Tibial nerve (tissue), 4 donors: ENCODE results near the gene SLC9A9. TPM values are rescaled to one million over a fixed set of nuclear protein-coding genes. Genes with fewer than 3 reads are reported as not detected.

Source experiments
- DNase-seq, 2 donors: peaks; one replicate each; pipeline ENCODE4 v3.0.0-alpha.2; 2019; ENCODE audit warnings: low spot score in 2 of 2
- H3K27ac ChIP-seq, 4 donors: fragments of 200-600 bp; sonication (generic) in 3 of 4; one replicate each; pipeline ENCODE4 v1.5.1; 2017 to 2019; ENCODE audit warnings: mild to moderate bottlenecking in 1 of 4
- H3K27me3 ChIP-seq, 2 donors: fragments of 200-600 bp; sonication (generic) in 1 of 2; one replicate each; pipeline versions ENCODE4 v1.5.1 to v1.6.0; 2017 to 2019
- H3K36me3 ChIP-seq, 3 donors: fragments of 200-600 bp; sonication (generic); one replicate each; pipeline ENCODE4 v1.5.1; 2018 to 2019
- H3K4me1 ChIP-seq, 4 donors: fragments of 200-600 bp; sonication (generic) in 3 of 4; one replicate each; pipeline ENCODE4 v1.5.1; 2017 to 2019
- H3K4me3 ChIP-seq, 4 donors: fragments of 200-600 bp; sonication (generic) in 3 of 4; one replicate each; pipeline ENCODE4 v1.5.1; 2017 to 2019; ENCODE audit warnings: mild to moderate bottlenecking in 1 of 4, moderate library complexity in 1 of 4
- H3K9me3 ChIP-seq, 4 donors: fragments of 200-600 bp; sonication (generic) in 3 of 4; one replicate each; pipeline ENCODE4 v1.5.1; 2017 to 2019
- CTCF ChIP-seq, 5 experiments: fragments of 200-600 bp in 3 of 5; fragments of 450-650 bp in 2 of 5; sonication (generic) in 3 of 5; IDR thresholded peaks; one replicate each; pipeline ENCODE4 v1.5.1; 2016 to 2019; ENCODE audit warnings: antibody characterized with exemption in 5 of 5, mild to moderate bottlenecking in 3 of 5, moderate library complexity in 2 of 5
- EP300 ChIP-seq, 2 donors: sonication (generic); formaldehyde crosslinking; IDR thresholded peaks; one replicate each; pipeline ENCODE4 v1.6.1; 2017; ENCODE audit warnings: antibody characterized with exemption in 2 of 2, mild to moderate bottlenecking in 1 of 2
- POLR2A ChIP-seq, 2 donors: fragments of 450-650 bp; IDR thresholded peaks; one replicate each; pipeline ENCODE4 v1.6.1; 2017; ENCODE audit warnings: antibody characterized with exemption in 2 of 2, mild to moderate bottlenecking in 2 of 2, moderate library complexity in 2 of 2
- WGBS, 2 donors: methylation state at CpG; one replicate each; pipeline ENCODE4 v1.1.5; 2018; 5-methylcytosine and 5-hydroxymethylcytosine counted together
- total RNA-seq, 4 donors: library from RNA; depleted of rRNA; stranded (reverse); fragments of >200 nt; gene quantifications; one replicate each; pipeline ENCODE4 v1.1.0, GENCODE V29; 2016

SLC9A9 gene
- total RNA-seq, 4 donors from 2014 or later = 7.6 to 11.1 (median 9.2) TPM

GRCh38 chr3:143514109-143514508, 334.2 kb downstream of the SLC9A9 start:
- DNase-seq = no peak
- no peak for TF ChIP-seq POLR2A (IDR thresholded peaks at IDR 0.05)
- no peak for TF ChIP-seq EP300 (IDR thresholded peaks at IDR 0.05)
- TF ChIP-seq CTCF (IDR thresholded peaks at IDR 0.05) = no peak
- no peaks in the 10 kb centered on the region for H3K27me3 ChIP-seq
- H3K4me3 ChIP-seq = no peak overlapping the region
- no peaks in the 10 kb centered on the region for H3K36me3 ChIP-seq
- WGBS, 2 donors = 71 to 79% methylated on average over 1 of the region's 1 CpG
- no peak overlapping the region for H3K27ac ChIP-seq
- no peaks in the 10 kb centered on the region for H3K4me1 ChIP-seq
- H3K9me3 ChIP-seq = no peaks in the 10 kb centered on the region

- H3K4me1 ChIP-seq = peaks cover 0 to 9% (median 0%) of the 10 kb centered on the region in 4 donors
- WGBS, 2 donors = 82 to 83% methylated on average over 5 of the region's 5 CpGs
- no peak for TF ChIP-seq CTCF (IDR thresholded peaks at IDR 0.05)
- TF ChIP-seq EP300 (IDR thresholded peaks at IDR 0.05) = no peak
- no peak for TF ChIP-seq POLR2A (IDR thresholded peaks at IDR 0.05)
Measured at GRCh38 chr3:143511174-143511879, 336.9 kb downstream of the SLC9A9 start.

GRCh38 chr3:143510601-143511000, 337.7 kb downstream of the SLC9A9 start:
- WGBS, 2 donors = 98% methylated on average over 1 of the region's 1 CpG
- no peaks in the 10 kb centered on the region for H3K36me3 ChIP-seq

More at GRCh38 chr3:143511174-143511879, 336.9 kb downstream of the SLC9A9 start:
- Histone ChIP-seq H3K27me3 (no peaks in the 10 kb centered on the region), H3K9me3 (no peaks in the 10 kb centered on the region), H3K27ac (no peak overlapping the region), H3K4me3 (no peak overlapping the region), H3K36me3 (no peaks in the 10 kb centered on the region)
- no peak for DNase-seq

GRCh38 chr3:143507735-143508580, 340.3 kb downstream of the SLC9A9 start:
- Histone ChIP-seq H3K4me1 (peaks cover 0 to 9% (median 0%) of the 10 kb centered on the region in 4 donors), H3K9me3 (no peaks in the 10 kb centered on the region), H3K27ac (no peak overlapping the region), H3K27me3 (no peaks in the 10 kb centered on the region), H3K36me3 (no peaks in the 10 kb centered on the region), H3K4me3 (no peak overlapping the region)
- no peak for DNase-seq
- no peak for TF ChIP-seq POLR2A (IDR thresholded peaks at IDR 0.05)
- no peak for TF ChIP-seq CTCF (IDR thresholded peaks at IDR 0.05)
- no peak for TF ChIP-seq EP300 (IDR thresholded peaks at IDR 0.05)
- 35 to 45% methylated on average over 3 of the region's 3 CpGs for WGBS, 2 donors

More at GRCh38 chr3:143510601-143511000, 337.7 kb downstream of the SLC9A9 start:
- Histone ChIP-seq H3K9me3 (no peaks in the 10 kb centered on the region), H3K27me3 (no peaks in the 10 kb centered on the region), H3K27ac (no peak overlapping the region), H3K4me3 (no peak overlapping the region), H3K4me1 (peaks cover 0 to 9% (median 0%) of the 10 kb centered on the region in 4 donors)
- TF ChIP-seq EP300 (IDR thresholded peaks at IDR 0.05) = no peak
- DNase-seq = no peak

- Histone ChIP-seq H3K27ac (no peak overlapping the region), H3K4me1 (peaks cover 0 to 9% (median 0%) of the 10 kb centered on the region in 4 donors), H3K27me3 (no peaks in the 10 kb centered on the region), H3K9me3 (no peaks in the 10 kb centered on the region), H3K4me3 (no peak overlapping the region), H3K36me3 (no peaks in the 10 kb centered on the region)
- DNase-seq = no peak
- no peak for TF ChIP-seq CTCF (IDR thresholded peaks at IDR 0.05)
- TF ChIP-seq POLR2A (IDR thresholded peaks at IDR 0.05) = no peak
Measured at GRCh38 chr3:143506190-143506589, 342.1 kb downstream of the SLC9A9 start.
